GM12878 (cell line): Measurements from ENCODE around the gene SCCPDH. TPM values are rescaled to one million over a fixed set of nuclear protein-coding genes. Genes with fewer than 3 reads are reported as not detected.

Experiments
- ATAC-seq: fragments of 200-7000 bp; cut with Tn5 transposase; 3 replicates; pipeline ENCODE4 v1.9.1; 2020; ENCODE audit warnings: mild to moderate bottlenecking, moderate library complexity
- BruUV-seq: library from RNA; stranded (reverse); fragments of 400-500 nt; replicated peaks from 2 replicates; lab custom pipeline; 2021; lab: Mats Ljungman, UMichigan
- CTCF ChIA-PET: fragments of 300-600 bp; sonication (Branson Sonifier 250); formaldehyde crosslinking; extraction: SDS; loops from one replicate; lab custom pipeline; 2021; ENCODE audit warnings: inconsistent platforms; lab: Yijun Ruan, JAX
- POLR2A ChIA-PET: fragments of 350-600 bp; formaldehyde crosslinking; extraction: SDS; loops from one replicate; lab custom pipeline; 2021; ENCODE audit warnings: inconsistent platforms; lab: Charles Lee
- RAD21 ChIA-PET: fragments of 300-600 bp; sonication (Branson Sonifier 250); formaldehyde crosslinking; loops from one replicate; lab custom pipeline; 2023; ENCODE audit warnings: antibody characterized with exemption; ENCODE audit not compliant: unreplicated experiment; lab: Charles Lee
- SMC1A ChIA-PET: fragments of 300-600 bp; sonication (Branson Sonifier 250); formaldehyde crosslinking; loops from one replicate; lab custom pipeline; 2023; ENCODE audit not compliant: unreplicated experiment, uncharacterized antibody; lab: Charles Lee
- DNase-seq: peaks from one replicate; pipeline ENCODE4 v3.0.0-alpha.2; 2011; ENCODE audit warnings: low read depth, low spot score
- FAIRE-seq: peaks from 3 replicates; lab custom pipeline; 2011; peaks lifted over from hg19 to GRCh38; lab: Jason Lieb, UNC
- H2AFZ ChIP-seq: 2 replicates; pipeline ENCODE4 v1.6.0; 2011; ENCODE audit warnings: low read depth, low read length, control low read depth; ENCODE audit not compliant: control insufficient read depth
- H3K27ac ChIP-seq: 2 replicates; pipeline ENCODE4 v1.5.1; 2011; ENCODE audit warnings: control low read depth; ENCODE audit not compliant: control insufficient read depth, insufficient read depth
- H3K27me3 ChIP-seq, 2 experiments: replicated peaks in 1 of 2; 2 replicates each; pipeline versions ENCODE4 v1.6.0 to v1.6.1; 2011; ENCODE audit warnings: low read length in 1 of 2; ENCODE audit not compliant: control insufficient read depth in 2 of 2, insufficient read depth in 2 of 2
- H3K36me3 ChIP-seq, 2 experiments: 2 replicates each; pipeline ENCODE4 v1.5.1; 2011; ENCODE audit warnings: low read length in 1 of 2; ENCODE audit not compliant: control insufficient read depth in 2 of 2, insufficient read depth in 2 of 2
- H3K4me1 ChIP-seq: 2 replicates; pipeline ENCODE4 v1.6.1; 2011; ENCODE audit warnings: mild to moderate bottlenecking, low read length, moderate library complexity, mixed read lengths; ENCODE audit not compliant: control insufficient read depth, insufficient read depth
- H3K4me2 ChIP-seq: 2 replicates; pipeline ENCODE4 v1.6.0; 2011; ENCODE audit warnings: control low read depth; ENCODE audit not compliant: control insufficient read depth, insufficient read depth
- H3K4me3 ChIP-seq: fragments of 200-600 bp; sonication (generic); 2 replicates; pipeline ENCODE4 v1.5.1; 2016
- H3K79me2 ChIP-seq: 2 replicates; pipeline ENCODE4 v1.6.0; 2011; ENCODE audit warnings: low read length; ENCODE audit not compliant: control insufficient read depth, insufficient read depth
- H3K9ac ChIP-seq: 2 replicates; pipeline ENCODE4 v1.8.0; 2011; ENCODE audit warnings: low read length, control low read depth, mixed read lengths; ENCODE audit not compliant: control insufficient read depth, insufficient read depth
- H3K9me3 ChIP-seq: replicated peaks from 3 replicates; pipeline ENCODE4 v1.5.1; 2011; ENCODE audit warnings: mild to moderate bottlenecking, low read length; ENCODE audit not compliant: control insufficient read depth, insufficient read depth
- H4K20me1 ChIP-seq: 2 replicates; pipeline ENCODE4 v1.6.0; 2011; ENCODE audit not compliant: control insufficient read depth, insufficient read depth
- DPF2 ChIP-seq: fragments of 450-650 bp; IDR thresholded peaks from 2 replicates; pipeline ENCODE4 v1.6.1; 2017; ENCODE audit warnings: mild to moderate bottlenecking
- E4F1 ChIP-seq: fragments of 450-650 bp; IDR thresholded peaks from 2 replicates; pipeline ENCODE4 v1.6.1; 2018; ENCODE audit warnings: borderline replicate concordance, mild to moderate bottlenecking; ENCODE audit not compliant: partially characterized antibody
- HCFC1 ChIP-seq: fragments of 150-350 bp; IDR thresholded peaks from 2 replicates; pipeline ENCODE4 v1.6.1; 2014; ENCODE audit warnings: low read length
- PAX5 ChIP-seq: IDR thresholded peaks from 2 replicates; pipeline ENCODE4 v1.6.1; 2011; ENCODE audit warnings: low read depth, low read length, borderline replicate concordance
- PAX8 ChIP-seq: fragments of 450-650 bp; IDR thresholded peaks from 2 replicates; pipeline ENCODE4 v1.6.1; 2017; ENCODE audit warnings: mild to moderate bottlenecking, moderate library complexity
- POLR2AphosphoS5 ChIP-seq: IDR thresholded peaks from 2 replicates; pipeline ENCODE4 v1.6.1; 2011; ENCODE audit warnings: mild to moderate bottlenecking, low read length, inconsistent platforms
- YBX1 ChIP-seq: fragments of 450-650 bp; IDR thresholded peaks from 2 replicates; pipeline ENCODE4 v1.6.1; 2016; ENCODE audit warnings: antibody characterized with exemption
- ZNF217 ChIP-seq: fragments of 450-650 bp; IDR thresholded peaks from 2 replicates; pipeline ENCODE4 v1.6.1; 2017; ENCODE audit warnings: antibody characterized with exemption, mild to moderate bottlenecking
- WGBS: methylation state at CpG from one replicate; pipeline ENCODE4 v1.1.6; 2016; ENCODE audit warnings: low lambda C conversion rate; ENCODE audit not compliant: insufficient replicate concordance, insufficient coverage; ENCODE audit errors: missing lambda C conversion rate; 5-methylcytosine and 5-hydroxymethylcytosine counted together
- in situ Hi-C: fragments of 300-500 bp; cut with MboI; formaldehyde crosslinking; loops from 9 replicates; pipeline ENCODE4 v1.14.3; 2018; ENCODE audit warnings: mixed read lengths
- intact Hi-C: fragments of 100-400 bp; cut with micrococcal nuclease; formaldehyde crosslinking; loops from one replicate; pipeline ENCODE4 v1.14.2; 2022; ENCODE audit not compliant: unreplicated experiment
- polyA plus RNA-seq, 11 experiments: library from polyadenylated mRNA; depleted of rRNA in 4 of 11; unstranded in 6 of 11; stranded (reverse) in 5 of 11; fragments of >200 nt; fragmentation: Nextera tagmentation in 4 of 11; fragmentation: Illumina TruSeq in 1 of 11; extraction: Ambion mirVana in 4 of 11; extraction: Trizol in 1 of 11; gene quantifications; 1 replicate in 1 of 11; 2 replicates in 10 of 11; pipeline versions ENCODE4 v1.2.1 to v1.2.3, GENCODE V29; 2011 to 2016; ENCODE audit warnings: inconsistent platforms in 2 of 11, missing spikeins in 2 of 11, low read depth in 1 of 11
- total RNA-seq, 4 experiments: library from RNA; depleted of rRNA in 3 of 4; stranded (reverse); fragments of >200 nt in 3 of 4; fragmentation: Illumina TruSeq in 1 of 4; extraction: Trizol in 1 of 4; gene quantifications; 2 replicates each; pipeline versions ENCODE4 v1.2.1 to v1.2.3, GENCODE V29; 2013 to 2021

SCCPDH gene
- total and polyA plus RNA-seq, 10 of the 15 experiments (the other 5 are each of a cell fraction or from before 2014, with no cell fraction given): 5.4 to 44.8 (median 24.5) TPM

- Histone ChIP-seq H3K27ac (no peak overlapping the region), H2AFZ (no peak overlapping the region), H3K27me3 (no peaks in the 10 kb centered on the region), H3K4me2 (no peak overlapping the region), H3K4me1 (peaks cover 9% of the 10 kb centered on the region), H4K20me1 (no peaks in the 10 kb centered on the region), H3K79me2 (no peaks in the 10 kb centered on the region), H3K9ac (no peak overlapping the region), H3K36me3 (peaks cover 0 to 6% of the 10 kb centered on the region in 2 experiments; a peak in 1 of 4 replicates), H3K4me3 (no peak overlapping the region), H3K9me3 (peaks cover 3% of the 10 kb centered on the region; the same call in 2 of the 3 replicates)
- no TSS peak for BruUV-seq
- intact Hi-C loops (no loop called here), in situ Hi-C loops (no loop called here)
- TF ChIP-seq DPF2 (no peak), YBX1 (no peak), E4F1 (no peak), ZNF217 (no peak), PAX8 (no peak), PAX5 (no peak), HCFC1 (no peak), POLR2AphosphoS5 (no peak)
- ChIA-PET SMC1A (no interaction called here), POLR2A (no interaction called here), CTCF (no interaction called here), RAD21 (no interaction called here)
- WGBS: 98% methylated on average over 7 of the region's 7 CpGs
- DNase-seq (no peak), FAIRE-seq (no peak), ATAC-seq (no peak)
Measured at GRCh38 chr1:246769306-246769705, 45.1 kb downstream of the SCCPDH start.
